COLO668 (cell line): ENCODE data around the gene DCAF17.
"Not testable (repeated sequence)": the region's sequence is repeated elsewhere in the genome, so short reads cannot be mapped to it uniquely, and the experiment has no call there.

ENCODE experiments used
- DNase-seq: peaks from one replicate; lab custom pipeline; 2025; ENCODE audit not compliant: unreplicated experiment; lab: John Stamatoyannopoulos, UW

Gene DCAF17

DNA sequence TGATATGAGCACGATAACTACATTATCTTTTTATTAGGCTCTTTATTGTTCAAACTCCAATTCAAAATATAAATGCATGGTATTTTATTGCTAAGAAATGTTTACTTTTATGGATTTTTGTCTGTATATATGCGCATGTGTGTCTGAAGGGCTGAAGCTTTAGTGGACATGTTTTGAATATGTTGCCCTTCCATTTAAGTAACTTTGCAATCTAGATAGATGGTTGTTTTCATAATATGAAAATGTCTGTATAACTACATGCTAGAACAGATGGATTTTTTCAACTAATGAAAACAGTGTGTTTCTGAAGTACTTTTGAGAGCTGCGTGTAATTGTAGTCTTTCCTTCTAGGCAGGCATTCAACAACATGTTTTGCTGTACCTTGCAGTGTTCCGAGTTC lies 18.7 kb downstream of the DCAF17 start:
- DNase-seq, result no peak

DNA sequence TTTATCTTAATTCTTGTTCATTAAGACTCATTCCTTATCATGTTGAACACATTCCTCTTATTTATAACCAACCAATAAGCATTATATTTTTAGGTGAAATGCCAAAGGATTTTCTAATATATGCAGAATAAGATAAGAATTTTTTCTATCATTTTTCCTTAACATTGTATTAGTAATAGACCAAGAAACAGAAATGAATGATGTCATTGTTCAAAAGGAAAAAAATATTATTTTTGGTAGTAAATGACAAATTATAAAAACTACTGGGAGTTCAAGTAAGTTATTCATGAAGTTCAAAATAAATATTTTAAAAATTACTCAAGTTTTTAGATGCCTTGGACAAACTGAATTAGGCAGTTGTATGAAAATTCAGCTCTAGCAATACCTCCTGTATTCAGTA lies 25.5 kb downstream of the DCAF17 start:
- no peak for DNase-seq

DNA sequence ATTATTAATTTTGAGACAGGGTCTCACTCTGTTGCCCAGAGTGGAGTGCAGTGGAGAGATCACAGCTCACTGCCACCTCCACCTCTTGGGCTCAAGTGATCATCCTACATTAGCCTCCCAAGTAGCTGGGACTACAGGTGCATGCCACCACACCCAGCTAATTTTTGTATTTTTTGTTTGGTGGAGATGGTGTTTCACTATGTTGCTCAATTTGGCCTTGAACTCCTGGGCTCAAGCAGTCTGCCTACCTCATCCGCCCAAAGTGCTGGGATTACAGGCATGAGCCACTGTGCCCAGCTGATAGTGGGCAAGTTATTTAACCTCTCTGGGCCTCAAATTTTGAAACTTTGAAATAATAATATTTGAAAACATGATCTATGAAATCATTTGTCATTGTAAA lies 26.5 kb downstream of the DCAF17 start:
- no peak for DNase-seq

DNA sequence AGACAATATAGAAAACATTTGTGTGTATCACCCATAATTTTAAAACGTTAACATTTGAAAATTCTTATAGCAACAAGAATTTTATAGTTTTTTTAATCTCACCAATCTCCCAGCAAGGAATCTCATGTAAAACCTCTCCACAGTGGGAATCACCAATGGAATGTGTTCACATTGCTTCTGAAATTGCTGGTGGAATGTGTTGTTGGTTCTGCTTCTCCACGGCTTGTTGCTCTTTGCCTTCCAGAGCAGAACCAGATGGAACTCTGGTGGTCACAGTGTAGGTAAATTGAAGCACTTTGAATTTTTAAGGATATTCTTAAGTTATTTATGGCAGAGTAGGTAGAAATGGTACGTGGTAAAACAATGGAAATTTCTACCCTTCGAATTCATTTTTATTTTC lies 35.1 kb downstream of the DCAF17 start:
- no peak for DNase-seq

DNA sequence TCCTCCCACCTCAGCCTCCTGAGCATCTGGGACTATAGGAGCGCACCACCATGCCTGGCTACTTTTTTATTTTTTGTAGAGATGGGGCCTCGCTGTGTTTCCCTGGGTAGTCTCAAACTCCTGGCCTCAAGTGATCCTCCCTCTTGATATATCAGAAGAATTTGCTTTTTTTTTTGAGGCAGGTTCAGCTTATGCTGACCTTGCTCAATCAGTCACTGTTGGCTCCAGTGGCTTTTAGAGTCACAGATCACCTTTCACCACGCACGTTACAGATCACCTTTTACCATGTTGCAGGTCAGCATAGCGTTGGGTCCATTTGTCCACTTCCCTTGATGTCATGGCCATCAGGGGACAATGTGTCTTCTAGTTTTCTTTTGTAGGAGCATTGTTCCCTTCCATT lies 36.1 kb downstream of the DCAF17 start:
- no peak for DNase-seq

DNA sequence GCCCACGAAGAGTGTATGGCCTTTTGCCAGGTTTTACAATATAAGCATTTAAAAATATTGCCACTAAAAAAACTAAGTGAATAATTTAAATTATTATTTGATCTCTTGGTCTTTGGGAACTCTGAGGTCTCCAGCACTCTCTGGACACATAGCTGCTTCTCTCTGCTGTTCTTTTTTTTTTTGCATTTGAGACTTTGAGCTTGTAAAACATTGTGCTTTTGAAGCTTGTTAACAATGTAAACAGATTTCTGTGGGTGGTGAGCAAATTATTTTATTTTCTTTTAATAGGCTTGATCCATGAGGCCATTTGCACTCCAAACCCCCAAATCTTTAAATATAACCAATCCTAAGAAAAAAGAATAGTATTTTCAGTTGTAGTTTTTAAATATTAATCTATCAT lies 42.0 kb downstream of the DCAF17 start:
- DNase-seq, result no peak

DNA sequence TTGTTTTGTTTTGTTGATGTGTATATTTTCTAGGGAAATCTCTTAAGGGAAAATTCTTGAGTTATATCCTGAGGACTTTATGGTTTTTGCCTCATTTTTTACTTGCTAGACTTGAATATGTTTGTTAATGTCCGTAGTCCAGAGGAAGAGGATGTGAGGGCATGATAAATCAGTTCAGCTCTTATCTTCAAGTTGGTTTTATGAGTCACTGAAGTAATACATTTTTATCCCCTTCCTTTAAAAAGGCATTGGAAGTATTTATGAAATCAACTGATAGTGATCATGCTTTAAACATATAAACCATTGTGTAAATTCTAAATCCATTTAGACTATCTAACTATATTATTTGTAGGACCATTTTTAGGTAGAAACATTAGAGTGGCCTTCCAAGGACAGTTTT lies 44.3 kb downstream of the DCAF17 start:
- DNase-seq, result no peak

DNA sequence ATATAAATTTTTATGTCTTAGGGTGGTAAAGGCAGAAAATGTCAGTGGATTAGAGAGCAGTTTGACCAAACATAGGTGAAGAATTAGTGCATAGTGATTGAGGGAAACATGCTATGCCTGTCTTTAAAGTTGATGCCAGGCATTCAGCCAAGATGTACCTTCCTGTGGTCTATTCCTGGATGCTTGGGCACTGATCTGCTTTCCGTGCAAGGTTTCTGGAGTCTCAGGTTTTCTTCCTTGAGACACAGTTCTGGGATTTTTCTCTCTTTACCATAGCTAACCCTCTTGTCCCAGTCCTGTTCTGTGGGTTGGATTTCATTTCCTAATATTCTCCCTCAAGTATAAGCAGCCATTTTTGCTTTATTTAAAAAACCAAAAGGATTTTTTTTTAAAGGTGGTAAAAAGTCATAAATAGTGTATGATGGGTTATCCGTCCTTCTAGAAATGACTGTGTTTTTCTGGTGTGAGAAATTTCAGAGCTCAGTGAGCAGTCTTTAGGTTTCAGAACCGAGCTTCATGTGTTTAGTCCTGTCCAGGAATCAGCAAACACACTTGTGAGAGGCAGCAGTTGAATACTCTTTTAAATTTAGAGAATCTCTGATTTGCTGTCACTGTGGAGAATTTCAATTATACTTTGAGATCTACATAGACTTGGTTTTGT lies 45.3 kb downstream of the DCAF17 start:
- DNase-seq, result no peak

DNA sequence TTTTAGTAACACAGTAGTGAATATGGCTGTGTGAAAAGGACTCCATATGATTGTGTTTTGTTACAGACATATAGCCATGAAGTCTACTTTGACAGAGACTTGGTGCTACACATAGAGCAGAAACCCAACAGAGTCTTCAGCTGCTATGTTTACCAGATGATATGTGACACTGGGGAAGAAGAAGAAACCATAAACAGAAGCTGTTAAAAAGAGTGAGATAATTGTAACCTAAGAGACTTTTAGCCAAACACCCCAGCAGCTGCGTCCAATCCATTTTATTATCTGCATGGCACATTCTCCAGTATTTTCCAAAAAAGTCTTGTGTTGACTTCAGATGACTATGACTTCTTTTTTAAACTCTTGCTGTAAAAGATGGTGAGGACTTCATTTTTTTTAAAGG lies 46.9 kb downstream of the DCAF17 start:
- DNase-seq, result no peak

DNA sequence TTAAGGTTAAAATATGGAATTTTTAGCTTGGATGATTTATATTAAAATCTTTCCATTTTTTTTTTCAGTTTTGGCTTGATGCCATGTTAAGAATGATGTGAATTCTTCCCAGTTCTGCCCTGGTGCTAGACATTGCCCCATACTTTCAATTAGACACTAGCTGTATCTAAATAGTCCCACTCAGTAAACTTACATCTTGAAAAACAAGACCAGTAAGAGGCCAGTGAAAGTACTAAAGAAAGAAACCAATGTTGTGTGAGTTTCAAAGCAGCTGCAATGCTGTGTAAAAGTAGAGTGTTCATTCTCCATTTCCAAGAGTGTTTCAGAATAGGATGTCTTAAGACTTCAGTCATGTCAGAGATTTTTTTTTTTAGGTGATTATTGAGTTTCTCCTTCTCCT lies 48.3 kb downstream of the DCAF17 start:
- no peak for DNase-seq

DNA sequence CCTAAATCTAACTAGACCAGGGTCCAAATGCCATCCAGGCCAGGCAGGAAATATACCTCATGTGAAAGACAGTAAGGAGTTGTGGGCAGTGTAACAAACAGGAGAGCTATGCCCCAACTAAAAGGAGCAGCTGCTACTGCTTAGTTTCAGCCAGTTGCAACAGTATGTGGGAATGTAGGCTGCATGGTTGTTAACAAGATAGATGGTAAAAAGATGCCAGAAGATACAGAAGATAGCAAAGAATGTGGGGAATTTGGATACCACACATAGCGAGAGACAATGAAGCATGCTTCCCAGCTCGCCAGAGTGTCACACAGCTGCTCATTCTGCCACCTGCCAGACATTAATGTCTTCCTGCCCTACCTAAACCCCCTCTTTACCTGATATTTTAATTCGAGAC lies 48.9 kb downstream of the DCAF17 start:
- DNase-seq, result no peak

DNA sequence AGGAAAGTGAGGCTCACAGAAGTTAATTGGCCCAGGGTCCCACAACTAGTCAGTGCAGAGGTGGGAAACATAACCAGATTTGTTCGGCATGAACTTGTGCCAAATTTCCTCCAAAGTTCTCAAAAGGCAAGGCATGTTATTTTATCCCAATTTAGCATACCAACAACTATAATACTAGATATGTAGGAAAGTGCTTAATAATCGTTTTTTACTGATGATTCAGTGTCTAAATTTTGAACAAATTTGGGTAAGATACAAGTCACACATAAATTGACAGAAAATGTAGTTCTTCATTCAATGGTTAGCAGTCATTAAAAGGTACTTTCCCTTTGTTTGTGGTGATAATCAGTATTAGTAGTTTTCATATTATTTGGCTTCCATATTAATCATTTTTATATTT lies 49.8 kb downstream of the DCAF17 start:
- no peak for DNase-seq

DNA sequence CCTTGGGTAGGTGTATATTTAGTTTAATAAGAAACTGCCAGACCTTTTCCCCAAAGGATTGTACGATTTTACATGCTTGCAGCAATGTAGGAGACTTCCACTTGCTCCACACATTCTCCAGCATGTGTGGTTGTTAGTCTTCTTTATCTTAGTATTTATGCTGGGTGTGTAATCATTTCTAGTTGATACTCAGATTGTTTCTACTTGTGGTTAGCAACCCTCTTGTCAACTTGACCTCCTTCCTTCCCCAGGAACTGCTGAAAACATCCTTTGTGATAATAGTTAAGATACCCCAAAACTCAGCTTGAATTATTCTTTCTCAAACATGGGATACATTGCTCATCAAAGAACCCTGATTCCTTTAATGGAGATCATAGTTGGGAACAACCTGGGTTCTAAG lies 51.1 kb downstream of the DCAF17 start:
- DNase-seq, result no peak

DNA sequence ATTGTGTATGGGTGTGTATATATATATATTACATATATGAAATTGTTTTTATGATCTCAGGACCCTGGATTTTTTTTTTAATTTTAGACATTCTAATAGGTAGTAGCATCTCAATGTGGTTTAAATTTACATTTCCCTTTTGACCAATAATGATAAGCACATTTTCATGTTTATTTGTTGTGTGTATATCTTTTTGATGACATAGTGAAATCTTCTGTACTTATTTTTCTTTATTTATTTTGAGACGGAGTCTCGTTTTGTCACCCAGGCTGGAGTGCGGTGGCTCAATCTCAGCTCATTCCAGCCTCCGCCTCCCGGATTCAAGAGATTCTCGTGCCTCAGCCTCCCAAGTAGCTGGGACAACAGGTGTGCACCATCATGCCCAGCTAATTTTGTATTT lies 53.2 kb downstream of the DCAF17 start:
- DNase-seq, result no peak

DNA sequence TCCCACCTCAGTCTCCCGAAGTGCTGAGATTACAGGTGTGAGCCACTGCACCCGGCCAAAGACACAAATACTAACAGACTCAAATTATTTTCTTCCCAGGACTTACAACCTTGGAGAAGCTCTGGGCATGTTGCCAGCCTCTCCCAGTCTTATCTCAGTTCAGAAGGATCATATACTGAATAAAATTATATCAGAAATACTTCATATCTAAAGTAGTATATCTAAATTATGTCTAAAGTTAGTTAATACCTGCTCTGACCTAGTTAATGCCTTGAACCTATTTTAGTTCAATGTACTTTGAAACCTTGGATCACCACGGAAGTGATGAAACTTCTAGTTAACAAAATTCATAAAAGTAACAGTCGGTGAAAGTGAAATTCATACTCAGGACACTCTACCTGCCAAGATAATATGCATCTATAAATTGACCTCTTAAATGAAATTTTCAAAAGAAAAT lies 53.8 kb downstream of the DCAF17 start:
- DNase-seq, result no peak

DNA sequence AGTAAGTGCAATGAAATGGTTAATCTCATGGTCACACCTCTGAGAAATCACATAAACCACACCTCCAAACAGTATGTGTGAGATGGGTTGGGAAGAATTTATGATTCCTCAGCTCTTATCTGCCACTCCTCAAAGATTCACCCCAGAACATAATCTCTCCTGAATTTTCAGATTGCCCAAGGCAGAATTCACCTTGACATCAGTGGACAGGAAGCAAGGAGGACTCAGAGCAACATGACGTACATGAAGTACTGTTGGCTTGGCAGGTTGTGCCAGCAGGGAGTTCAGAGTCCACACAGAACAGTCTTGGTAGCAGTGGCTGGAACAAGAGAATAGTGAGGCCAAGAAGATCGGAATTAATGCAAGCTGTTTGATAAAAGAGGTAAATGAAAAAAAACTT lies 56.6 kb downstream of the DCAF17 start:
- DNase-seq, result no peak

DNA sequence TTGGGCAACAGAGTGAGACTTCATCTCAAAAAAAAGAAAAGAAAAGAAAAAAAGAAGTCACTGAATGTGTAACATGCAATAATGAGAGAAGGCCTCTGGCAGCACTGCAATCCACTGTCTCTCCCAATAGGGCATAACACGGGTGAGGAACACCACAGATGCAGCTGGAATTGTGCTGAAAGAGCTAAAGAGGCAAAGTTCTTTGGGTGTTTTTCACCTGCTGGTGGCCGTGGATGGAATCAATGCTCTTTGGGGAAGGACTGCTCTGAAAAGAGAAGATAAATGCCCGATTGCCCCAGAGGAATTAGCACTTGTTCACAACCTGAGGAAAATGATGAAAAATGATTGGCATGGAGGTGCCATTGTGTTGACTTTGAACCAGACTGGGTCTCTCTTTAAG lies 57.3 kb downstream of the DCAF17 start:
- DNase-seq, result no peak

DNA sequence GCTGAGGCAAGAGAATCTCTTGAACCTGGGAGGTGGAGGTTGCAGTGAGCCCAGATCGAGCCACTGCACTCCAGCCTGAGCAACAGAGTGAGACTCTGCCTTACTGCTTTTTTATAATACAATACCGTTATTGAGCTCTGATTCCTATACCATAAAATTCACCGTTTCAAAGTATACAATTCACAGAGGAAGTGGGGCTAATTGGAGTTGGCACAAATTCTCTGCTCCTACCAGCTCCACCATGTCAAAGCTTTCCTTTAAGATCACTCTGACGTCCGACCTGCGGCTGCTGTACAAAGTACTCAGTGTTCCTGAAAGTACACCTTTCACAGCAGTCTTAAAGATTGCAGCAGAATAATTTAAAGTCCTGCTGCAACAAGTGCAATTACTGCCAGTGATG lies 58.6 kb downstream of the DCAF17 start:
- DNase-seq, result no peak

DNA sequence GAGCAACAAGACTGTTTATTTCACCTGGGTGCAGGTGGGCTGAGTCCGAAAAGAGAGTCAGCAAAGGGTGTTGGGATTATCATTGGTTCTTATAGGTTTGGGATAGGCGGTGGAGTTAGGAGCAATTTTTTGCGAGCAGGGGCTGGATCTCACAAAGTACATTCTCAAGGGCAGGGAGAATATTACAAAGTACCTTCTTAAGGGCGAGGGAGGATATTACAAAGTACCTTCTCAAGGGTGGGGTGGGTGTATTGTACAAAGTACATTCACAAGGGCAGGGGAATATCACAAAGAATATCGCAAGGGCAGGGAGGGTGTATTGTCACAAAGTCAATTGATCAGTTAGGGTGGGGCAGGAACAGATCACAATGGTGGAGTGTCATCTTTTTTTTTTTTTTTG lies 63.6 kb downstream of the DCAF17 start:
- DNase-seq, result not testable (repeated sequence)

DNA sequence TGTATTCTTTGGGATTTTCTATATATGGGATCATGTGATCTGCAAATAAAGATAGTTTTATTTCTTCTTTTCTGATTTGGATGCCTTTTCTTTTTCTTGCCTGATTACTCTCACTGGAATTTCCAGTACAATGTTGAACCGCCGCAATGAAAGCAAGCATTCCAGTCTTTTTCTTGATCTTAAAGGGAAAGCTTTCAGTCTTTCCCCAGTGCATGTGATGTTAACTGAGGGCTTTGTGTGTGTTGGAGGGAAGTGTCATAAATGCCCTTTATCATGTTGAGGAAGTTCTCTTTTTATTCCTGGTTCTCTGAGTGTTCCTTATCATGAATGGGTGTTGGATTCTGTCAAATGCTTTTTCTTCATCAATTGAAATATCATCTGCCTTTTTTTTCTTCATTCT lies 71.3 kb downstream of the DCAF17 start:
- DNase-seq, result no peak

DNA sequence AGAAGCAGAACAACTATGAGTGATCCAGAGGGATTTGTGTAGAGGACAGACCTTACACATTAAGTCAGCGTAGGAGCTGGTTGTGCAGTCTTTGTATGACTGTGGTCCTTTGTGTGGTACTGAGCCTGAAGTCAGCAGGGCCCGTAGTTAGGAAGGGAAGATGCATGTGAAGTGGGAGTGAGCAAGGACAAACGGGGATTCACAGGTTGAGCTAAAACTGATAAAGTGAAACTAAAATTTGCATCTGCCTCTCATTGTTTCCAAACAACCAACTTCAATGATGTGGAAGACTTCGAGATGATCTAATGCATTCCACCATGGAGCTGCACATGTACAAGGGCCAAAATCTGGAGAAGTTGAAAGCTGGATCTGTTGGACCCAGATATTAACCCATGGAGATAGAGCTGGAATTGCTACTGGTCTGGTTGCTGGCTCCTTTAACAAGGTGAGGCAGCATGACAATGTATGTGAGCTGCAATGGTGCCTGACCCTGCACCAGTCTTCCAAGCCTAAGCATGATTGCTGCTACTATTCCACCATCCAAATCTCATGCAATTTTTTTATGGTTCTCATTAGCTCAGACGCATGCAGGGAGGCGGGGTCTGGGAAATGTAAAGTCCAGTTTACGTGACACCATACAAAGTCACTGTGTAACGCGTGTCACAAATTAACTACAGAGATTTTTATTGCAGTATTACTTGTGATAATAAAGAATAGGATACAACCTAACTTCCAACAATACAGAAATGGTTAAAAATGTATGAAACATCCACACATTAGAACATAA lies 76.1 kb downstream of the DCAF17 start:
- DNase-seq, result no peak

DNA sequence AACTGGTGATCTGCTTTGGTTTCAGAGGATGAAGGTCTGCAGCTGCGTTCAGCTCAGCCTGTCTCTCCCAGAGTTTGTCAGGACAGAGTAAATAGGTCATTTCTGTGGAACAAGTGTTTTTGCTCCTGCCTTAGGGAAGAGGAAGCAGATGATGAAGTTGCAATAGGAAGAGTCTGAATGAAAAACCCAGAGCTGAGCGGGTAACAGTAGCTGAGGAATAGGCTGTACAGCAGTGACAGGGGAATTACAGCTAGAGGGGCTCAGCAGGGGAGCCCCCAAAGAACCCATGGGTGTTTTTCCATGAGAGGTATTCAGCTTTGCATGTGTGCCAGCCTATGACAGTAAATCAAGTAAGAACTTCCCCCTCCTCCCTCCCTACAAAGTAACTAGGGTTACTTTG lies 78.0 kb downstream of the DCAF17 start:
- DNase-seq, result no peak

DNA sequence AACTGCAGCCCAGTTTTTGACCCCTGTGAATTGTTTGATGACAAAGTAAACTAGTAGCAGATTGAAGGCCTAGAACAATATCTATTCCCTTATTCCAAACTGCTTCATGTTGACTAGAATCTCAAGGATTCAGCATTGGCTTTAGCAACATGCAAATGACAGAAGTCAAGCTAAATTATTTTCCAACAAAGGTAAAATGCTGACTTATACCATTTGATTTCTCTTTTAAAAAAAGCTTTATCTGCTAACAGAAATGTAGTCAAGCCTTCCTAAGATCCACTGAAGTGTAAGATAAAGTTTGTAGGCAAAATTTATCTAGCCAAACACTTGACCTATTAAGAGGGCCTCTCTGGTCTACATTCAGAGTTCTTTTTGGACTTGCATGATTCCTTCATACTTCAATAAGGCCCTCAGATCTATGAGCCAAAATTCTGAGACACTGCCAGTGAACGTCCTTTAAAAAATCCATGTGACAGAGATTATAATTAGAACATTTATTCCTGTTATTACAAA lies 78.7 kb downstream of the DCAF17 start:
- DNase-seq, result no peak
